ENCODE results near the gene APLN. TPM values are rescaled to one million over a fixed set of nuclear protein-coding genes. Genes with fewer than 3 reads are reported as not detected.

The APLN gene
- polyA plus RNA-seq, 1 donor from 2014 or later, result not detected

DNA sequence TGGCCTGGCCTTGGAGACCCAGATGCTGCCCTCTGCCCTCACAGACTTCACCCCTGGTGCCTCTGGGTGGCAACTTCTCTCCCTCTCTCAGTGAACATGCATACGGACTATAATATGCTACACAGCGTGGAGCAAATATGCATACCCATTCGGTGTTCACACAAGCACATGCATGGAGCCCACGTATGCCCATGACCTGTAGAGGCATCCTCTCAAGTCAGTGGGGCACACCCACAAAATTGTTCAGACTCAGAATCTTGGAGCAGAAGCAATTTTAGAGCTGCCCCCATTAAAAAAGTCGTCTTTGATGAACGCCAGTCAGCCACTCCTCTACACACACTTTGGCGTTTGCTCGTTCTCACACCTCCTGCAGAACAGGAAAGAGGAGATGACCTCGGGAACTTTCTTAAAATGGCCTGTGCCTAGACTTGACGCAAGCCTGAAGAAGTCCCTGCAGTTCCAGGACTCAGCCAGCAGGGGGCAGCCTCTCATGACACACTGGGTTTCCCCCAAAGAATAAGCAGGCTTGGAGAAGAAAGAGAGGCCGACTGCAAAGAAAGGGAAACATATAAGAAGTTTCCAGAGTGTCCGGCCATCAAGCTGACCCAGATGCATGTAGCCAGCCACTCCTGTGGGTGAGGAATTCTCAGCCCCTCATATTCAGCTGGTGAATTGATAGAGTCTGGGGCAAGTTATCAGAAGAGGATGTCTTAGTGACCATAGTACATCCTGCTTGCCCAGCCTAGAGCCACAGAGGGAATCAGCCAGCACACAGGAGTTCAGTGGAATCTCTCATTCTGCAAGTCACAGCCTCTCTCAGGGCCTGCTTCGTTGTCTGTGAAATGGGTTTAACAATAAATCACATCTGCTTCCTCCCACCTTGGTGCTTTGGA, 17.3 kb downstream of the APLN start:
- H3K27me3 Mint-ChIP-seq, result peaks cover 1% of the 10 kb centered on the region
- H3K27ac Mint-ChIP-seq, result no peak overlapping the region
- H3K4me1 Mint-ChIP-seq, result peaks cover 0 to 4% (median 2%) of the 10 kb centered on the region in 3 donors
- H3K9me3 Mint-ChIP-seq, result no peaks in the 10 kb centered on the region
- H3K36me3 Mint-ChIP-seq, result no peaks in the 10 kb centered on the region
- no peak overlapping the region for H3K4me3 Mint-ChIP-seq

GRCh38 chrX:129636175-129636681, 18.5 kb downstream of the APLN start:
- Mint-ChIP-seq H3K4me3 (no peak overlapping the region), H3K27ac (no peak overlapping the region), H3K27me3 (peaks cover 1% of the 10 kb centered on the region), H3K4me1 (peaks cover 0 to 4% (median 2%) of the 10 kb centered on the region in 3 donors), H3K9me3 (no peaks in the 10 kb centered on the region), H3K36me3 (peaks cover 2% of the 10 kb centered on the region)

- Mint-ChIP-seq H3K4me1 (peaks cover 0 to 4% (median 2%) of the 10 kb centered on the region in 3 donors), H3K36me3 (peaks cover 2% of the 10 kb centered on the region), H3K27me3 (peaks cover 1% of the 10 kb centered on the region), H3K9me3 (no peaks in the 10 kb centered on the region), H3K4me3 (no peak overlapping the region), H3K27ac (no peak overlapping the region)
These were observed 20.2 kb downstream of the APLN start for GRCh38 chrX:129634541-129634940.

- H3K27me3 Mint-ChIP-seq, result peaks cover under 1% of the 10 kb centered on the region
- H3K4me1 Mint-ChIP-seq, result peaks cover 0 to 3% (median 1%) of the 10 kb centered on the region in 3 donors
- H3K4me3 Mint-ChIP-seq, result no peak overlapping the region
- peaks cover 2% of the 10 kb centered on the region for H3K36me3 Mint-ChIP-seq
- no peak overlapping the region for H3K27ac Mint-ChIP-seq
- H3K9me3 Mint-ChIP-seq, result peaks cover 0 to 1% (median 0%) of the 10 kb centered on the region in 3 donors
These were observed 22.3 kb downstream of the APLN start for GRCh38 chrX:129632443-129632842.

GRCh38 chrX:129631849-129632248, 22.9 kb downstream of the APLN start:
- no peaks in the 10 kb centered on the region for H3K4me1 Mint-ChIP-seq
- H3K4me3 Mint-ChIP-seq, result no peak overlapping the region
- H3K27me3 Mint-ChIP-seq, result peaks cover 3% of the 10 kb centered on the region
- H3K9me3 Mint-ChIP-seq, result peaks cover 0 to 2% (median 0%) of the 10 kb centered on the region in 3 donors
- no peak overlapping the region for H3K27ac Mint-ChIP-seq
- peaks cover 2% of the 10 kb centered on the region for H3K36me3 Mint-ChIP-seq

DNA sequence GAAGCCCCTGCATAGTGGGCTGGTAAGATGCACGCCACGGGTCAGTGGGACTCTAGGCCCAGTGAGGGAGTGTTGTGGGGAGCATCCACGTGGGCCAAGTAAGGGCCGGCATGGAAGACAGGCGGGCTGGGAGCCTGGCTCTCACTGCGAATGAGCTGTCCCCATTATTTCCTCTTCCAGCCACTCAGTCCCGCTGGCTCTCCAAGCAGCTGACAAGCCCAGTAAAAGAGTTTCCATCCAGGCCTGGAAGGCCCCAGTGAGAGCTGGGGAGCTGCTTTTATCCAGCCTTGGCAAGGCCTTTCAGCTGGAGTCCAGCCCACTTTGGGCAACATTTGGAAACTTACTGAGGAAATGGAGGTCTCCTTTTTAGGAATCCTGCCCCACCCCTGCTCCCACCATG, 24.9 kb downstream of the APLN start:
- H3K4me3 Mint-ChIP-seq, result no peak overlapping the region
- peaks cover 4% of the 10 kb centered on the region for H3K36me3 Mint-ChIP-seq
- H3K27me3 Mint-ChIP-seq, result peaks cover 5% of the 10 kb centered on the region
- H3K4me1 Mint-ChIP-seq, result peaks cover 0 to 3% (median 0%) of the 10 kb centered on the region in 3 donors
- H3K27ac Mint-ChIP-seq, result no peak overlapping the region
- peaks cover 0 to 2% (median 0%) of the 10 kb centered on the region in 3 donors for H3K9me3 Mint-ChIP-seq

DNA sequence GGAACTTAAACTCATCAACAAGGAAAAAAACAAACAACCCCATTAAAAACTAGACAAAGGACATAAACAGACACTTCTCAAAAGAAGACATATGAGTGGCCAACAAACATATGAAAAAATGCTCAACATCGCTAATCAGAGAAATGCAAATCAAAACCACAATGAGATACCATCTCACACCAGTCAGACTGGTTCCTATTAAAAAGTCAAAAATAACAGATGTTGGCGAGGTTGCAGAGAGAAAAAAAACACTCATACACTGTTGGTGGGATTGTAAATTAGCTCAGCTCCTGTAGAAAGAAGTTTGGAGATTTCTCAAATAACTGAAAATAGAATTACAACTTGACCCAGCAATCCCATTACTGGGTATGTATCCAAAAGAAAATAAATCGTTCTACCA, 28.7 kb downstream of the APLN start:
- Mint-ChIP-seq H3K9me3 (peaks cover 0 to 2% (median 0%) of the 10 kb centered on the region in 3 donors), H3K4me3 (no peak overlapping the region), H3K27ac (no peak overlapping the region), H3K27me3 (peaks cover 5% of the 10 kb centered on the region), H3K36me3 (peaks cover 3% of the 10 kb centered on the region), H3K4me1 (peaks cover 0 to 3% (median 0%) of the 10 kb centered on the region in 3 donors)

- H3K36me3 Mint-ChIP-seq, result peaks cover 3% of the 10 kb centered on the region
- H3K27ac Mint-ChIP-seq, result no peak overlapping the region
- H3K27me3 Mint-ChIP-seq, result peaks cover 7% of the 10 kb centered on the region
- H3K4me1 Mint-ChIP-seq, result peaks cover 0 to 3% (median 0%) of the 10 kb centered on the region in 3 donors
- peaks cover 0 to 2% (median 0%) of the 10 kb centered on the region in 3 donors for H3K9me3 Mint-ChIP-seq
- no peak overlapping the region for H3K4me3 Mint-ChIP-seq
These were observed 31.9 kb downstream of the APLN start for GRCh38 chrX:129622757-129623301.

GRCh38 chrX:129618997-129619396, 35.8 kb downstream of the APLN start:
- Mint-ChIP-seq H3K27me3 (peaks cover 4% of the 10 kb centered on the region), H3K4me3 (no peak overlapping the region), H3K9me3 (no peaks in the 10 kb centered on the region), H3K36me3 (no peaks in the 10 kb centered on the region), H3K4me1 (peaks cover 0 to 4% (median 3%) of the 10 kb centered on the region in 3 donors), H3K27ac (no peak overlapping the region)

DNA sequence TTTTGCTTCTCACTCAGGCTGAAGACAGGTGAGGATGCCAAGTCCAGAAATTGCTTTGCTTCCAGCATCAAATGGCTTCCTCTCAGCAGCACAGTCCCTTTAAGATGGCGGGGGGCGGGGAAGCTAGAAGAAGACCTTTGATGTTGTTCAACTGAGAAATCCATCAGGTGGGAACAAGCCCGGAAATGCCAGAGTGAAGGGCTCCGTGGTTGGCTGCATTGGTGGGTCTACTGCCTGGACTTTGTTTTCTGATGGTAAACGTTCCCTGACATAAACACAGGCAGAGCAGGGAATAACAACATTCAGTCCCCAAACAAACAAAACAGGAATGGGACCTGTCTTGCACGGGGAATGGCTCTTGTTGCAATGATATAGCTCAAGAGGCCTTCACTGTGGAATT, 37.3 kb downstream of the APLN start:
- H3K9me3 Mint-ChIP-seq, result no peaks in the 10 kb centered on the region
- H3K27me3 Mint-ChIP-seq, result peaks cover 4% of the 10 kb centered on the region
- H3K27ac Mint-ChIP-seq, result no peak overlapping the region
- no peaks in the 10 kb centered on the region for H3K36me3 Mint-ChIP-seq
- H3K4me1 Mint-ChIP-seq, result peaks cover 0 to 7% (median 4%) of the 10 kb centered on the region in 3 donors
- H3K4me3 Mint-ChIP-seq, result no peak overlapping the region

GRCh38 chrX:129614481-129615255, 40.1 kb downstream of the APLN start:
- H3K4me3 Mint-ChIP-seq, result no peak overlapping the region
- H3K4me1 Mint-ChIP-seq, result peaks cover 0 to 7% (median 4%) of the 10 kb centered on the region in 3 donors
- no peak overlapping the region for H3K27ac Mint-ChIP-seq
- H3K9me3 Mint-ChIP-seq, result no peaks in the 10 kb centered on the region
- H3K36me3 Mint-ChIP-seq, result no peaks in the 10 kb centered on the region
- H3K27me3 Mint-ChIP-seq, result peaks cover 1% of the 10 kb centered on the region

DNA sequence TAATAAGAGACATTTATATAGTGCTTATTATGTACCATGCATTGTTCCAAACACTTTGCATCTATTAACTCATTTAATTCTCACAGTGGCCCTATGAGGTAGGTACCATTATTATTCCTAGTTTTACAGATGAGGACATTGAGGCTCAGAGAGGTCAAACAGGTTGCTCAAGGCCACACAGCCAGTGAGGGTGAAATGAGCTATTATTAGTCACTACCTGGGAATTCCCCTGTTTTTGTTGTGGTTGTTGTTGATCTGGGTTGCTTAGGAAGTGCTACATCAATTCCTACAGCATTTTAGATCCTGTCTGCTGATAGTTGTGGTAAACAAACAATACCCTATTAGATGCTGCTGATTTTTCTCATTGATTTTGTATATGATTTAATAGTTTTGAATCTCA, 41.2 kb downstream of the APLN start:
- Mint-ChIP-seq H3K36me3 (no peaks in the 10 kb centered on the region), H3K4me3 (no peak overlapping the region), H3K4me1 (peaks cover 0 to 7% (median 4%) of the 10 kb centered on the region in 3 donors), H3K27me3 (peaks cover 1% of the 10 kb centered on the region), H3K9me3 (no peaks in the 10 kb centered on the region), H3K27ac (peak overlapping the region in 1 of 3 donors; percentile 29)

- H3K4me1 Mint-ChIP-seq, result peaks cover 0 to 7% (median 4%) of the 10 kb centered on the region in 3 donors
- H3K9me3 Mint-ChIP-seq, result no peaks in the 10 kb centered on the region
- H3K27ac Mint-ChIP-seq, result no peak overlapping the region
- no peaks in the 10 kb centered on the region for H3K36me3 Mint-ChIP-seq
- H3K4me3 Mint-ChIP-seq, result no peak overlapping the region
- H3K27me3 Mint-ChIP-seq, result peaks cover 2% of the 10 kb centered on the region
These were observed 42.4 kb downstream of the APLN start for GRCh38 chrX:129612396-129612795.

- Mint-ChIP-seq H3K9me3 (no peaks in the 10 kb centered on the region), H3K36me3 (no peaks in the 10 kb centered on the region), H3K4me3 (no peak overlapping the region), H3K4me1 (peaks cover 0 to 13% (median 11%) of the 10 kb centered on the region in 3 donors), H3K27me3 (peaks cover 5% of the 10 kb centered on the region), H3K27ac (no peak overlapping the region)
These were observed 45.4 kb downstream of the APLN start for GRCh38 chrX:129609395-129609794.

DNA sequence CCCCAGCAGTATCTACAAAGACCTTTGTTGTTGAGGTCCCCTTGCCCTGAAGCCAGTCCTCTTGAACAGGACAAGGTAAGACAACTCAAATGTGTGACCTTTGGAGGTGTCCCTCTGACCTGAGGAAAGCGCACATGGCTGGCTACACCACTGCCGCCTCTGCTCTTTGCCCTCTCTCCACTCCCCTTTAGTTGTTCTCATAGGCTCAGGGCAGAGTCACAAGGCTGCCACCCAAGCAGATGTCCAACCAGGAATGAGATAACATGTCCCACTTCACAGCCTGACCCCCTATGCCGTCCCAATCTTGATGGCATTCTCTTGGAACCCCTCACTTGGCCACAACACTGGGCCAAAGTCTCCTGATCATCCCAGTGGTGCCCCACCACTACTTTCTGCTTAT, 46.3 kb downstream of the APLN start:
- peaks cover 5 to 20% (median 7%) of the 10 kb centered on the region in 3 donors for H3K4me1 Mint-ChIP-seq
- H3K9me3 Mint-ChIP-seq, result no peaks in the 10 kb centered on the region
- peaks cover 5% of the 10 kb centered on the region for H3K27me3 Mint-ChIP-seq
- H3K36me3 Mint-ChIP-seq, result no peaks in the 10 kb centered on the region
- H3K27ac Mint-ChIP-seq, result no peak overlapping the region
- H3K4me3 Mint-ChIP-seq, result no peak overlapping the region
